ENCODE results near the gene RCL1.

Gene RCL1

DNA sequence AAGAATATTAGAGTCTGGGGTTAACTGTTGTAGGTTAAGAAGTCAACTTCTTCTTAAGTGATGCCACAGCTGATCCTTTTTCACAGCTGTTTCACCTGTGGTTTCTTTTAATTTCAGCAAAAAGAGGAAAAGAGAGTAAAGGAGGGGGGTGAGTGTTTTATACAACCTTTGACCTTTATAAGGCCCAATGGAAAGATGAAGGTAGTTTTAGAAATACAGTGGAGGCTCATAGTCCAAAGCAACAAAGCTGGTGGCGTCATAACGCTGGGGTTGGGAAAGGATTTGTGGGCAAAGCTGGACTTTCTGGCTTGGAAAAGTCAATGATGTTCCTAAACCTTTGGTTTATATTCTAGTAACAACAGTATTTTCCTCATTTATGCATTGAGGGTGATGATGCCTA, 49.5 kb downstream of the RCL1 start:
- no peak for DNase-seq (ENCODE audit: low spot score)
- no peak for FAIRE-seq

DNA sequence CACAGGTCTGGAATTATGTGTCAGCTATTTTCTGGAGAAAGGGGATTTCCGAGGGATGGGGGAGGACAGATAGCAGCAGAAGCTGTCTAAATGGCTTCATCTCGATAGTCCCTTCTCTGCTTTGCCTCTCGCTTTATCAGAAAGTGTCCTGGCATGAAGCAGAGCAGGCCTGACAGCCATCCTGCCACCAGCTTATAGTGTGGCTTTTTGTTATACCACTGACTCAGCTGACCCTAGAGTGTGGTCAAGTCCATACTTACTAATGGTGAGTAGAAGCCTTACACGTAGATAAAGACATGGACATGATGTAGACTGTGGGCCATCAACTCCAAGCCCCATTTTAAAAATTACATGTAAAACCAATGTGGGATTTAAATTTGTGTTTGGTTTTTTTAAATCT, 50.0 kb downstream of the RCL1 start:
- DNase-seq (ENCODE audit: low spot score) (no peak), FAIRE-seq (no peak)

DNA sequence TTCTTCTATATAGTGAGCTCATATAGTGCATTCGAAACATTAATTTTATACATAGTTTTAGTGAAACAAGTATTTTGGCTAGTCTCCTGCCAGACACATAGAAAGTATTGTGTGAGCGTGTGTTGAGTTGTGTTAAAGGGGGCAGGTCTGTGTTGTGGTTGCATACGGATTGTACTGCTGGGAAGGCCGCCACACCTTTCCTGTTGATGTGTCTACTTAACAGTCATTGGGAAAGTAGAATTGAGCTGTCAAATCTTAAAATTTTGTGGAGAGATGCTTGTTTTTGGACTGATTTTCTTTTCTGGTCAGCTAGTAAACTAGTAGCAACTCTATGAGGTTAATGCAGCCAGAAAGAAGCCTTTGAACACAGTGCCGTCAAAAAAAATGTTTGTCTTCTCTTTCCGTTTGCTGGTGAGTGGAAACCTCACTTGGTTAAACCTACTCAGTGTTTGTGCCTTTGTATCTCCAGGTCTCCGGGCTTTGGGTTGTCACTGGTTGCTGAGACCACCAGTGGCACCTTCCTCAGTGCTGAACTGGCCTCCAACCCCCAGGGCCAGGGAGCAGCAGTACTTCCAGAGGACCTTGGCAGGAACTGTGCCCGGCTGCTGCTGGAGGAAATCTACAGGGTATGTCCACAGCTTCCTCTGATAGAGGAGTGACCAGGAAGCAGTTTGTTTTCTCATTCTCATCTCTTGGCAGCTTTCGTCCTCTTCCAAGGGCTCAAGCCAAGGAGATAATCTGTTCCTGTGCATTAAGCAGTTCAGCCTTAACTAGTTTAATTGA, 51.5 kb downstream of the RCL1 start:
- no peak for FAIRE-seq
- DNase-seq (ENCODE audit: low spot score), result no peak

DNA sequence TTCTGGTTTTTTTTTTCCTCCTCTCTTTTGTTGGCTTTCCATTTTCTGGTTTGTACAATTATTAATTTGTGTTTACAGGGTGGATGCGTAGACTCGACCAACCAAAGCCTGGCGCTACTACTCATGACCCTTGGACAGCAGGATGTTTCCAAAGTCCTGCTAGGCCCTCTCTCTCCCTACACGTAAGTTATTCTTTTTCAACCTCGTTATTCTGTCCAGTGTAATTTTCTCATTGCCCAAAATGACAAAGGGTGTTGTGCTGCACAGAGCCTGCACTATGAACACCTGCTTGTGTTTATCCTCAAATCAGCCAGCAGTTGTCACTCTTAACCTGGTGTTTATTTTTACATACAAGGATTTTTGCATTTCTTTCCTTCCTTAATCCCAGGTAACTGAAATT, 56.6 kb downstream of the RCL1 start:
- no peak for DNase-seq (ENCODE audit: low spot score)
- no peak for FAIRE-seq

DNA sequence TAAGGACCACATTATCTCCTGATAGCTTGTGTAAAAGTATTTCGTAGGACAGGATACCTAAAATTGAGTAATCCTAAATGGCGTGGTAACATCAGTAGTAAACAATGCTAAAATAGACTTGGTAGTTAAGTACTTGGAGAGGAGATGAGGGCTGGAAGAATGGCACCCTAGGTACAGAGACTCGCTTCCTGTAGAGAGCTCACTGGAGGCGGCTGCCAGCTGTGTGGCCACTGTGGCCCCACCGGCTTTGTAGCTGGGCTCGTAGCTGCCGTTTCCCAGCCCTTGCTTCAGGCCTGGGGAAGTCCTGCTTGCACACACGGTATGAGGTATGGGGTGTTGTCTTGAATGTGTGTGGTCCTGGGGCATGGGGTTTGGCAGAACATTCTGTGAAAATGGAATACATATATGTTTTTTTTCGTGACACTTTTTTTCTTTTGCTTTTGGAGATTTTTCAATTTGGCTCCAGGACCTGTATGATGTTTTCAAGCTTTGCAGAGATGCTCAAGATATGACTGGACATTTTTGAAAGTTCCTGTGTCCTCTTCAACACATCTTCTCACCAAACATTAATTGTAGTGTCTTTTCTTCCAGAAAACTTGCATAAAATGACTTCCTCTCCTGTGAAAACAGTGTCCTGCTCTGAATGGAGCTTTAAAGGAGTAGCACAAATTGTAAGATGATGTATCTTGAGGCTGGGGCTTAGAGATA, 58.0 kb downstream of the RCL1 start:
- DNase-seq (ENCODE audit: low spot score) (no peak), FAIRE-seq (no peak)

DNA sequence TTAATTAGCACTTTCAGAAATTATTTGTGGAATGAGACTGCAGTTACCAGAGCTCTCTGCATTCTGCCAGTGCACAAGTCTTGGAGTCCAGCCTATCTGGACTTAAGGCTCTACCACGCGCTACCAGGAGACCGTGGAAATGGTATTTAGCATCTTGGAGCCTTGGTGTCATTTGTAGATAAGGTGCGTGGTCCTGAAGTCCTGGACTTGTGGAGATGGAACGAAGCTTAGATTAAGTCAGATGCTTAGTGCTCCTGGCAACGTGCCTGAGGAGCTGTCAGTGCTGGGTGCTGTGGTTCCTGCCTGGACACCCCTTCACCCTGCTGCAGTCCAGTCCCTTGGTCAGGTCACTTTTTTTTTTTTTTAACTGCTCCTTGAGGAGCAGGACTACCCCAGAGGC, 59.7 kb downstream of the RCL1 start:
- DNase-seq (ENCODE audit: low spot score), result no peak
- no peak for FAIRE-seq

DNA sequence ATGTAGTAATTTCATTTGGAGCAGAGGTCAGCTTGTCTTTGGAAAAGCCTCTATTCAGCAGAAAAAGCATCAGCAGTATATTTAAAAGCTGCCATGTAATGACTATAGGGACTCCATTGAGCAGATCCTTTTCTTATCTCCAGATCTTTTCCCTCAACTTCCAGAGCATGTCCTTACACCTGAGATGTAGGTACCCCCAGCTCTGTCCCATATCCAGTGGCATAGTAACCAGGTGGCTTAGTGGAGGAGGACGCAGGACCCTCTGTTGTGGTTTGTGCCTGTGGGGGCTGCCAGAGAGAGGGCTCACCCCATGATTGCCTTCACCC, 61.5 kb downstream of the RCL1 start:
- DNase-seq (ENCODE audit: low spot score) (no peak), FAIRE-seq (no peak)

DNA sequence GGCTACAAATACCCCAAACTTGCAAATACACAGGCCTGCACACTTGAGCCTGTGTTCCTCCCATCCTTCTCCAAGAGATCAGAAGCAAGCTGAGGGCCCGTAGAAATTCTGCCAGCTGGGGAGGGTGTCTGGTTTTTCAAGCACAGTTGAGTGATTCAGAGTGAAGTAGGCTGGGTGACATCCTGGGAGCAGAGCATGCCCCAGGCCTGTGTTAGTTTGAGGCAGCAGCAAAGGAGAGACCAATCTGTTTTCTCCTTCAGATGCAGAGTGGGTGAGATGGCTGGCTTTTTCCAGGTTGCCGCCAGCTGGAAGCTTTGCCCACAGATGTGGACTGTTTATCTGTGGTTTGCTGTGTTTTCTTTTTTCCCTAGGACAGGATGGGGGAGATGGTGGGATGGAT, 63.1 kb downstream of the RCL1 start:
- no peak for FAIRE-seq
- DNase-seq (ENCODE audit: low spot score), result no peak

DNA sequence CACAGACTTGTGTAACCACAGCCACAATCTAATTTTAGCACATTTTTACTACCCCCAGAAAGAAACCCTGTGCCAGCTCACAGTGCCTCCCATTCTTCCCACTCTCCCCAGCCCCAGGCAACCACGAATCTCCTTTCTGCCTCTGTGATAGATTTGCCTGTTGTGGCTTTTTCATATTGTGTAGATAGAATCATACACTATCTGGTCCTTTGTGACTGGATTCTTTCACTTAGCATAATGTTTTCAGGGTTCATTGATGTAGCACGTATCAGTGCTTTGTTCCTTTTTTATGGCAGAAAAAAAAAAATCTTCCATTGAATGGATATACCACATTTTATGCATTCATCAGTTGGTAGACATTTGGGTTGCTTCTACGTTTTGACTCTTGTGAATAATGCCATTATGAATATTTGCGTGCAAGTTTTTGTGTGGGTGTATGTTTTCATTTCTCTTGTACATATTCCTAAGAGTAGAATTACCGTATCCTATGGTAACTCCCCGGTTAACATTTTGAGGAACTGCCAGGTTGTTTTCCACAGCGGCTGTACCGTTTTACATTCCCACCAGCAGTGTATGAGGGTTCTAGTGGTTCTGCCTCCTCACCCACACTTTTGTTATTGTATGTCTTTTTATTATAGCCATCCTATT, 64.5 kb downstream of the RCL1 start:
- no peak for DNase-seq (ENCODE audit: low spot score)
- no peak for FAIRE-seq

DNA sequence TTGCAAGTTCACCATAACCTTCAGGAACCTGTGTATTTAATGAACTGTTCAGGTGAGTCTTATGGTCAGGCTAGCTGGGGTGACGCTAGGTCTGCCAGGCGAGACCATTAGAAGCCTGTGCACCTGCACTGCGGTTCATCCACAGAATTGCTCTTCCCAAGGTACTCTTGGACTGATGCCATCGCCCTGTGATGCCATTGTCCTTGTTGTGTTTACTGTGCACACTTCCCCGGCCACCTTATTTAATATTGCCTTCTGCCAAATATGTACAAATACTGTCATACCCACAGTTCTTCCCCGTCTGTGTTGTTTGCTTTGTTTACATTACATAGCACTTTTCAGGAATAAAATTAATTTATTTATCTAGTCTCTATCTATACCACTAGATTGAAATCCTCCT, 66.3 kb downstream of the RCL1 start:
- no peak for DNase-seq (ENCODE audit: low spot score)
- no peak for FAIRE-seq

DNA sequence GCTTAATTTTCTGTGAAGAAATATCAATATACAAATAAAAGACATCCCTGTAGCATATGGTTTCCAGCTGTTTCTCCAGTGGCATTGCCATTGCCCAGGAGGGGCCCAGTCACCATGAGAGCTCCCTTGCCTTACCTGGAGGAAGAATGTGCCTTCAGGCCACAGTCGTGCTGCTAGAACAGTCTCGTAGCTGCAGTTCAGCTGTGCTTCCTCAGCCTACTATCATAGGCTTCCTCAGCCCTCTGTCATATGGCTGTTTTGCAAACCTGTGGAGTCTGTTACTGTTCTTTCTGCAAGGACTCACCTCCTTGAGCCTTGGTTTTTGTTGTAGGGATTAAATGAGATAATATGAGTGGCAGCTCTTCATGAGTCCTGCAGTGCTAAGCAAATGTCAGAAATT, 67.6 kb downstream of the RCL1 start:
- DNase-seq (ENCODE audit: low spot score) (no peak), FAIRE-seq (no peak)

DNA sequence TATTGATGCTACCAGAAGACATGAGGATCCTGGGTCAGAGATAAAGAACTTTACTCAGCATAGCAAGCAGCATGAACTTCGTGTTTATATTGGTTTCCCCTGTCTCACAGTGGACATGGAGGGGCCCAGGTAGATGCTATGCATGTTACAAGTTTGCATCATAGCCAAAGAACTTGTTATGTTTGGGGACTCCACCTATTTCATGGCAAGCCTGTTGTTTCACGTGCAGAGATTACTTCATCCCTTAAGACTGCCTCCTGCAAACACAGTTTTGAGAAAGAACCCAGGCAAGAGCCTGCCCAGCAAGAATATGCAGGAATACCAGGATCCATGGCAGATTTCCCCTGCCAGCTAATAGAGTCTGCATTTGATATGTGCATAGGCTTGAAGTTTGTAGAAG, 68.4 kb downstream of the RCL1 start:
- FAIRE-seq (no peak), DNase-seq (ENCODE audit: low spot score) (no peak)

DNA sequence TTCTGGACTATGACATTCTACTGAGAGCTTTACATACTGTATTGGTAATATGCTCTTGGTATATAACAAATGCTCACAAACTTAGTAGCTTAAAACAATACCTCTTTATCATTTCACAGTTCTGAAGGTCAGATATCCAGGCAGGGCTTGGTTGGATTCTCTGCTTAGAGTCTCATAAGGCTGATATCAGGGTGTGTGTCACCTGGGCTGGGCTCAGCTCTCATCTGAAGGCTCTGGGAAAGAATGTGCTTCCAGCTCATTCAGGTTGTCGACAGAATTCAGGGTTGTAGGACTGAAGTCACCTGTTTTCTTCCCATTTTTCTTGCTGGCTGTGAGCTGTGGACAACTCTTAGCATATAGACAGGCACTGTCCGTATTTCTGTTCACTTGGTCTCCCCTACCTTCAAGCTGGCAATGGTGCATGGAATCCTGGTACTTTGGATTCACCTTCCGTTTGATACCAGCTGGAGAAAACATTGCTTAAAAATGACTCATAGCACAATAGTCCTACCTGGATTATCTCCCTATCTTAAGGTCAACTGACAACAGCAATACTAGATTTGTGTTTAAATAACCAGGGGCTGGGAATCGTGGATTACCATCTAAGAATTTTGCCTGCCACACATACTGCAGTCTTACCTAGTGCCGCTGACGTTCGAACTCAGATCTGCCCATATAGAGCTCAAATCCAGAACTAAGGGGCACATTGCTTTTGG, 69.2 kb downstream of the RCL1 start:
- FAIRE-seq (no peak), DNase-seq (ENCODE audit: low spot score) (no peak)

DNA sequence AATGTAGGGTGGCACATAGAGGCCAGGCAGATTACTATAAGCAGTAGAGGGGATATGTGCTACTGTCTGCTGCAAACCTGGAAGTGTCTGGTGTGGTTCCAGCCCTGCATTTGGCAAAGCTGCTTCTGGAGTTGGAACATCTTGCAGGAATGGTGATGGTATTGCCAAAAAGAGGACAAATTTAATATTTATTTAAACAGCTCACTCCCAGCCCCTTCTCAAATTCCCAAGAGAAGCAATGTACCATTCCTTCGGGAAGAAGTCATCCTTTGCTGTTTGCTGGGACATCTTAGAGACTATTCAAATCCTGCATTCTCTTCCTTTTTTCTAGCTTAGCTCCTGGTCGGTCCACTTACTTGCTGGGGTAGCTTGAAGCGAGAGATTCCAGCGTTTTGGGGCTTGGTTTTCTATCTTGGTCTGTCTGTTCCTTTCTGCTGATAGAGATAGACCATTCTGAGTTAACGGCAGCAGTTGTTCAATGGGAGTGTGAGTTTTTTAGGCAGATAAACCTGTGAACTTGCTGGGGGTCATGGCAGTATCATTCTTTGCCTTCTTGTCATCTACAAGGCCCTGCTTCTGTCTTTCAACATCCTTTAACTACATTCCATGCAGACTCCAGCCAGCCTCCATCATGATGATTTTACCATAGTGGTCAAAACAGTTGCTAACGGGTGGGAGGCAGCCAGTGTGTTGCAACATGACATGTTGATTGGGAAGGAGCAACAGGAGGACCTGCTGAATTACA, 69.9 kb downstream of the RCL1 start:
- FAIRE-seq (no peak), DNase-seq (ENCODE audit: low spot score) (no peak)

DNA sequence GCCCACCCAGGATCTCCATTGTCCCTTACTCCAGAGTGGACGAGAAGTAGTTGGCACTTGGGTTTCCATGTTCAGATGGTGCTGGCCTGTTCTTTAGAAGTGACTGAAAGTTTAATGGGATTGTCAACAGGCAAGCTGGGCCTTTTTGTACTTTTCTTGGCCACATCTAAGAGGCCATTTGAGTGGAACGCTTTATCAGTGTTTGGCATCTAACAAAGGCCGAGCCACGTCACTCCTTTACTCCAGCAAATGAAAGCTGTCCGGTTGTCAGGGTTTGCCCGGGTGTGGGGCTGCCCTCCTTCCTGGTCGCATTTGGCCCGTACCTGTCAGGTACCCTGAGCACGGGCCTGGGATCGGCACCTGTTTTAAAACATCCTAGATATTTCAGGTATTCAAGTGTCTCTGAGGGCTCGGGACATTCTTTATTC, 71.5 kb downstream of the RCL1 start:
- DNase-seq (ENCODE audit: low spot score) (no peak), FAIRE-seq (no peak)

DNA sequence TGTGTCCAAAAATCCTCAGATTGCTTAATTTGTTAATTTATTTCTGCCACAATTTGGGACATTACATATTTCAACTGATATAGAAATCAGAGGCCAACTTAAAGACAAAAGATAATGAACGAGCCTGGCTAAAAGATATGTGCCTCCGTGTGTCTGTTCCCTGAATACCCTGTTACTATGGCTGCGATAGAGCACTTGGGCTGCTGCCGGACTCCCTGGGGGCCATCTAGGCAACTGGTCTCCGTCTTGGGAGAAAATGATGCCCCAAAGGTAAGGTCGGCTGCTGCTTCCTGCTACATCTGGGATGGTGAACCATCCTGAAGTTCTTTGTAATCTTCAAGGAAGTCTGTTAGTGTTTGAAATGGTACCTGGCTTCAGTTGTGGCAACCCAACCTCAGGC, 72.0 kb downstream of the RCL1 start:
- no peak for FAIRE-seq
- no peak for DNase-seq (ENCODE audit: low spot score)

DNA sequence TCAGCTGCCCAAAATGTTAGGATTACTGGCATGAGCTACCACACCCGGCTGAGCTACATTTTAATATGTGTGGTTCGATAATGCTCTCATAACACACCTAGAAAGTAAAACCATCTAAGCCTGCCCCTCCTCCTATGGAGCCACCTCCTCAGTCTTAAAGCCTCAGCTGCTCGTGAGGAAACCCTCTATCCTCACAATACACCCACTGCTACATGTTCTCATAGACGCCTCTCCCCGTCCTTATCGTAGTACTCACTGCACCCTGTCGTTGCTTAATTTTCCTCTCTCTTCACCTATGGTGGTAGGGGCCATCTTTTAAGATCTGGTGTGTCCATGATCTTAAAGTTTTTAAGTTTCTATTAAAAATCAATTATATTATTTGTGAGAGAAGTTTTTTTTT, 72.9 kb downstream of the RCL1 start:
- no peak for FAIRE-seq
- DNase-seq (ENCODE audit: low spot score), result no peak

DNA sequence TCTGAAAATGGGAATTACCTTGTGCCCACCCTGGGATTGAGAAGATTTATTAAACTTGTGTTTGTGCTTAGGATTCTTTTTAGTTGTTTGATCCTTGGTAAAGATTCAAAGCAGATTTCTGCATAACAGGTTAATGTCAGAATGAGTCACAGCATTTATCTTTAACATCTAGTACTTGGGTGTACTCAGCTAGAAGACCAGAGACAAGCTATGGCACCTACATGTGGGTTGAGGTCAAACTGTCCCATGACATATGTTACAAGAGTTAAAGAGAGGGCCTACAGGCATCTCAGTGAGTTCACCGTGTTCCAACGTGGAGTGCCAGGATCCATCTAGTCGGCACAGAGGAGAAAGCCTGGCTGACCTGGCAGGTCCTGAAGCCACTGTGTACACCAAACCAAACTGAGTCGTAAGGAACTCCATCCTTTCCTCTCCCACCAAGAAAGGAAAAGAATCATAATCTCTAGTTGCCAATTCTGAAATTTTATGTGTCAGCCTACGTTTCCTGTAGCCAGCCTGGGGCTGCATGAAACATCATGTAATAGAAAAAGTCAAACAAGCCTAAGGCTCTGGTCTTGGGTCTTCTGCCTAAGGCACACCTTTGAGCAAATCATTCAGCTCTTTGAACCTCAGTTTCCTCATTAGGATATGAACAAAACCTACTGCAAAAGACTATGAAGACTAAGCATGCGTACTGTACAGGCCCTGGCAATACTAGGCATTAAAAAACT, 73.7 kb downstream of the RCL1 start:
- no peak for FAIRE-seq
- DNase-seq (ENCODE audit: low spot score), result no peak

DNA sequence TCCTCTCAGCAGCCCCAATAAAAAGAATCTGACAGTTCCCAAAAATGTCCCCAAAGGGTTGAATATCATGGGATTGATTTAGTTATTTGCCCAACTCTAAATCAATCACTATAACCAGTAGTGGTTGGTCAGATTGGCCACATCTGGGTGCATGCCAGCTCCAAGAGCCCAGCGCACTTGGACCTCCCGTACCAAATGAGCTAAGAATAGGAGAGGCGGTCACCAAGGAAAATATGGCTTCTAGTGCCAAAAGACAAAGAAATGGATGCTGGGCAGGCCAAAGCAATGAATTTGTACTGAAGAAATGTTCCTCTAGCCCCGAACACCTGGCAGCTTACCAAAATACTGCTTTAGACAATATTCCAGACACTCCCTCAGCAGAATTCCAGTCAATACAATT, 80.3 kb downstream of the RCL1 start:
- FAIRE-seq (no peak), DNase-seq (ENCODE audit: low spot score) (no peak)

DNA sequence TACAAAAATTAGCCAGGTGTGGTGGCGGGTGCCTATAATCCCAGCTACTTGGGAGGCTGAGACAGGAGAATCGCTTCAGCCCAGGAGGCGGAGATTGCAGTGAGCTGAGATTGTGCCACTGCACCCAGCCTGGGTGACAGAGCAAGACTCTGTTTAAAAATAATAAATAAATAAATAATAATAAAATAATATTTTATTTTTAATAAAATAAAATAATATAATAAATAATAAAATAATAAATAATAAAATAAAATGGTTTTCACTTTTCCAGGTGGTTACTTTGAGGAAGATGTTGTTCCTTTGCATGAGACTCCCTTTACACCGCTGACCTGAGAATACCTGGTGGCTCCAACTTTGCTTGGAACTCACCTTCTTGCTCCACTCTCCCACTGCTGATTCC, 82.8 kb downstream of the RCL1 start:
- FAIRE-seq (no peak), DNase-seq (ENCODE audit: low spot score) (no peak)

DNA sequence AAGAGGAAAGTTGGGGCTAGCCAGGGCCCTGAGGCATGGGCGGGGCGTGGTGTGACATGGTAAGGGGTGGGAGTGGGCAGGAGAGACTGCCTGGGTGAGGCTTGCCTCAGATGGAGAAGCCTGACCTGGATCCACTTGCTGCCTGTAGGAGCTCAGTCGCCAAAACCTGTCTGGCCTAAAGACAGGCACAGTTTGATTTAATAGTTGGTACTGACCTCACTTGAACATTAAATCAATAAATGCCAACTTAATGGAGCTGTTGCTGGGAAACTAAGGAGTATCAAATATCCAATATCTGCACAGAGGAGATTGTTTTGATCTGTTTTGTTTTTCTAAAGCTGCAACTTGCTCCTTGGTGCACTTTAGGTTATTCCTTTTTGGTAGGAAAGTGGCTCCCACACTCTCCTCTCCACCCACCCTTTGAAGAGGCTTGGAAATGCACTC, 86.4 kb downstream of the RCL1 start:
- DNase-seq (ENCODE audit: low spot score) (no peak), FAIRE-seq (no peak)

All from urothelium cell line (cell line).